ENCODE results near the gene MAEA. TPM values are rescaled to one million over a fixed set of nuclear protein-coding genes. Genes with fewer than 3 reads are reported as not detected.

The MAEA gene
- total RNA-seq, 1 donor from 2014 or later = 68.2 TPM

DNA sequence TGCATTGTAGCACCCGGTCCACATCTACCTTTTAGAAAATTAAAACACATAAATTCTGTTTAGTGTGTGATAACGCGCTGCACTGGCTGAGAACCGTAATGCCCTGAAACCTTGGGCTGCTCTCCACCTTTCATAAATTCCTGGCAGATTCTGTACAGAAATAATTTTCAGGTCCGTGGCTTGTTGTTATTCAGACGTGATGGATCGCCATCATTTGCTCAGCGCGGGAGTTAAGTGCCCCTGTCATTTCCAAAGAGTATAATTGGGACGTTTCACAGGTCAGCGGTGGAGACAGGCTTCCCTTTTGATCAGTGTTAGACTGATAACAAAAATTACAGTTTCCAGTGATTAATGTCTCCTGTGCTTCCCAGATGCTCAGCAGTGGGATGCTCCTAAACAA, 73.8 kb downstream of the MAEA start:
- H3K27ac Mint-ChIP-seq (ENCODE audit: unreplicated experiment) = no peak overlapping the region
- no peaks in the 10 kb centered on the region for H3K4me1 Mint-ChIP-seq (ENCODE audit: unreplicated experiment)

DNA sequence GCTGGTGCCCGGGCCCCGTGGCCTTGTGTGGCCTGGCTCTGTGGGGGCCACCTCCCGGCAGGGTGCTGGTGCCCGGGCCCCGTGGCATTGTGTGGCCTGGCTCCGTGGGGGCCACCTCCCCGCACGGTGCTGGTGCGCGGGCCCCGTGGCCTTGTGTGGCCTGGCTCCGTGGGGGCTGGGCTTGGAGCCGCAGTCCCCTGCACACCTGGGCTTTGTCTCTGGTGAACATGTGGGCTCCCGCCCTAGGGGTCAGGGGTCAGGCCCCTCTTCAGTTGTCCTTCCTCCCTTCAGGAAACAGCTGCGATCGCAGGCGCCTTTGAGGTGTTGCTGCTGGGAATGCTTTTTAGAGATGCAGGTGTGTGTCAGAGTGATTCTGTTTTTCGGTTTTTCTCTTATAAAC, 74.5 kb downstream of the MAEA start:
- no peak overlapping the region for H3K4me3 Mint-ChIP-seq (ENCODE audit: unreplicated experiment)
- DNase-seq (ENCODE audit: low spot score) = no peak
- H3K4me1 Mint-ChIP-seq (ENCODE audit: unreplicated experiment) = no peaks in the 10 kb centered on the region

More for the DNA sequence above, 73.8 kb downstream of the MAEA start:
- no peak for DNase-seq (ENCODE audit: low spot score)
- Mint-ChIP-seq H3K27me3 (ENCODE audit: unreplicated experiment) (peaks cover 2% of the 10 kb centered on the region), H3K9me3 (ENCODE audit: unreplicated experiment) (no peaks in the 10 kb centered on the region), H3K4me3 (ENCODE audit: unreplicated experiment) (no peak overlapping the region), H3K36me3 (ENCODE audit: low read depth, unreplicated experiment) (peaks cover 11% of the 10 kb centered on the region)
- TF ChIP-seq, protein P1, sequence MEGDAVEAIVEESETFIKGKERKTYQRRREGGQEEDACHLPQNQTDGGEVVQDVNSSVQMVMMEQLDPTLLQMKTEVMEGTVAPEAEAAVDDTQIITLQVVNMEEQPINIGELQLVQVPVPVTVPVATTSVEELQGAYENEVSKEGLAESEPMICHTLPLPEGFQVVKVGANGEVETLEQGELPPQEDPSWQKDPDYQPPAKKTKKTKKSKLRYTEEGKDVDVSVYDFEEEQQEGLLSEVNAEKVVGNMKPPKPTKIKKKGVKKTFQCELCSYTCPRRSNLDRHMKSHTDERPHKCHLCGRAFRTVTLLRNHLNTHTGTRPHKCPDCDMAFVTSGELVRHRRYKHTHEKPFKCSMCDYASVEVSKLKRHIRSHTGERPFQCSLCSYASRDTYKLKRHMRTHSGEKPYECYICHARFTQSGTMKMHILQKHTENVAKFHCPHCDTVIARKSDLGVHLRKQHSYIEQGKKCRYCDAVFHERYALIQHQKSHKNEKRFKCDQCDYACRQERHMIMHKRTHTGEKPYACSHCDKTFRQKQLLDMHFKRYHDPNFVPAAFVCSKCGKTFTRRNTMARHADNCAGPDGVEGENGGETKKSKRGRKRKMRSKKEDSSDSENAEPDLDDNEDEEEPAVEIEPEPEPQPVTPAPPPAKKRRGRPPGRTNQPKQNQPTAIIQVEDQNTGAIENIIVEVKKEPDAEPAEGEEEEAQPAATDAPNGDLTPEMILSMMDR (IDR thresholded peaks at IDR 0.05; ENCODE audit: unreplicated experiment) = no peak

DNA sequence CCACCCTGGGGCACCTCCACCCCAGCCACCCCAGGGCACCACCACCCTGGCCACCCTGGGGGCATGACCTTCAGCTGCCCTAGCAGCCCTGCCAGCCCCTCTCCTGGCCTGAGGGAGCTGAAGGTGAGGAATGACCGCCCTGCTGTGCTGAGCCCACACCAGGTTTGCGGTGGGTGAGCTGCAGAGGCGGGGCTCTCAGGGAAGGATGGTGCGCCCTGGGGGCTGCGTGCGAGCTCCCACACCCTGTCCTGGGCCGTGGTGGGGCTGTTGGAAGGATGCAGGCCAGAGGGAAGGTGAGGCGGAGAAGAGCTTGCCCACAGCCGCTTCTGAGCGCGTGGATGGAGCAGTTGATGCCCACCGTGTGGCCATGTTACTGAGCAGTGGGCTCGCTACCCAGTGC, 75.1 kb downstream of the MAEA start:
- H3K27me3 Mint-ChIP-seq (ENCODE audit: unreplicated experiment) = peaks cover 2% of the 10 kb centered on the region
- no peak for DNase-seq (ENCODE audit: low spot score)
- TF ChIP-seq, protein P1 (IDR thresholded peaks at IDR 0.05; ENCODE audit: unreplicated experiment) = no peak
- no peaks in the 10 kb centered on the region for H3K36me3 Mint-ChIP-seq (ENCODE audit: low read depth, unreplicated experiment)
- no peaks in the 10 kb centered on the region for H3K4me1 Mint-ChIP-seq (ENCODE audit: unreplicated experiment)
- no peak overlapping the region for H3K4me3 Mint-ChIP-seq (ENCODE audit: unreplicated experiment)
- no peak overlapping the region for H3K27ac Mint-ChIP-seq (ENCODE audit: unreplicated experiment)
- no peaks in the 10 kb centered on the region for H3K9me3 Mint-ChIP-seq (ENCODE audit: unreplicated experiment)

More for the DNA sequence above, 74.5 kb downstream of the MAEA start:
- Mint-ChIP-seq H3K27me3 (ENCODE audit: unreplicated experiment) (peaks cover 2% of the 10 kb centered on the region), H3K9me3 (ENCODE audit: unreplicated experiment) (no peaks in the 10 kb centered on the region), H3K27ac (ENCODE audit: unreplicated experiment) (no peak overlapping the region), H3K36me3 (ENCODE audit: low read depth, unreplicated experiment) (peaks cover 5% of the 10 kb centered on the region)
- TF ChIP-seq, protein P1 (IDR thresholded peaks at IDR 0.05; ENCODE audit: unreplicated experiment) = no peak

DNA sequence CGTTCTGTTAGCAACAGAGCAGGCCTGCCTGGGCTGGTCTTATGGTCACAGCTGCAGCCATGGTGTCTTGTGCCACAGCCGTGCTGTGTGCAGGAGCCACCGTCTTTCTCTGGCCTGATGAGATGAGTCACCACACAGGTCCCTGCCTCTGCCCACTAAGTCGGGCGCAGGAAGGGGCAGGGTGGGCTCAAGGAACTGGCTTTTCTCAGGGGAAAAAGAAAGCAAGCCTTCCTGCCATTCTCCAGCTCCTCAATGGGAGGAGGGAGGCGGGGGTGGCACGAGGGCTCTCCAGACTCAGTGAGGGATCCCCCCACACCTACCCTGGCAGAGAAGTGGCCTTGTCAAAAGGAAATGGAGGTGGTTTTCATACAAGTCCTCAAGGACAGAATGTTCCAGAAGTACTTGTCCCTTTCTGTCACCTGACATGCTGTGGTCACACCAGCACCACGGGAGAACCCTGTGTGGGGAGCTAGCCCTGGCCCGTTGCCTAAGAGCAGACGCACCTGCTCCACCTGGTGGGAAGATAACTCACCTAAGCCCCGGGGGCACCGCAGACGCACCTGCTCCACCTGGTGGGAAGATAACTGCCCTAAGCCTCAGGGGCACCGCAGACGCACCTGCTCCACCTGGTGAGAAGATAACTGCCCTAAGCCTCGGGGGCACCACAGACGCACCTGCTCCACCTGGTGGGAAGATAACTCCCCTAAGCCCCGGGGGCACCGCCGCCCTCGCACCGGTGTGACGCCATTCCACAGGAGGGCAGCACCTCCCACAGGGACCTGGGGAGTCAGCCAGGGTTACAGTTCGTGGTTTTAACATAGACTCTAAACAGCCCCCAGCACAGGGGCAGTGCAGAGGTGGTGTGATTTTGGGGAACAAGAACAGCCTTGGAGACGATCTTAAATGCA, 75.8 kb downstream of the MAEA start:
- TF ChIP-seq, protein P1 (IDR thresholded peaks at IDR 0.05; ENCODE audit: unreplicated experiment) = no peak
- no peak for DNase-seq (ENCODE audit: low spot score)

More for the DNA sequence above, 75.8 kb downstream of the MAEA start:
- Mint-ChIP-seq H3K4me3 (ENCODE audit: unreplicated experiment) (no peak overlapping the region), H3K4me1 (ENCODE audit: unreplicated experiment) (no peaks in the 10 kb centered on the region), H3K9me3 (ENCODE audit: unreplicated experiment) (no peaks in the 10 kb centered on the region), H3K27me3 (ENCODE audit: unreplicated experiment) (peaks cover 2% of the 10 kb centered on the region), H3K27ac (ENCODE audit: unreplicated experiment) (no peak overlapping the region), H3K36me3 (ENCODE audit: low read depth, unreplicated experiment) (no peaks in the 10 kb centered on the region)
